ENCODE results near the gene CDH4.

Gene CDH4

DNA sequence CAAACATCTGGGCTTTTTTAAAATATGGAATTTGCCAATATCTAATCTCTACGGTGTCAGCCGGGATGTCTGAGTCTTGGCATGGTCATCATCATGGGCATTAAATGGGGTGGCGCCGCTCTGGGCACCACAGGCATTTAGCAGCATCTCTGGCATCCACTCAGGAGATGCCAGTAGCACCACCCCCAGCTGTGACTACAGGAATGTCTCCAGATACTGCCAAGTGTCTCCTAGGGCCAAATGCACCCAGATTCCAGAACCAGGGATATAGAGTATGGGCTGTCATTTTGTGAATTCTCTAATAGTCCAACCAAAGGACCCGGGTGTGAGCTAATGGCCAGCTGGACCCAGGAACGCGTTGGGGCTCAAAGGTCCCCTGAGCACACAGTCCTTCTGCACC, 452.6 kb downstream of the CDH4 start:
- in situ Hi-C loops (cut with HindIII; ENCODE audit: low sequenced_read_pairs): no loop called here
- no peak overlapping the region for H3K4me3 ChIP-seq (ENCODE audit: low read depth, low read length)
- no peak for DNase-seq (ENCODE audit: low read depth, low spot score)
- TF ChIP-seq CTCF (IDR thresholded peaks at IDR 0.05; ENCODE audit: low read depth, low read length): no peak

DNA sequence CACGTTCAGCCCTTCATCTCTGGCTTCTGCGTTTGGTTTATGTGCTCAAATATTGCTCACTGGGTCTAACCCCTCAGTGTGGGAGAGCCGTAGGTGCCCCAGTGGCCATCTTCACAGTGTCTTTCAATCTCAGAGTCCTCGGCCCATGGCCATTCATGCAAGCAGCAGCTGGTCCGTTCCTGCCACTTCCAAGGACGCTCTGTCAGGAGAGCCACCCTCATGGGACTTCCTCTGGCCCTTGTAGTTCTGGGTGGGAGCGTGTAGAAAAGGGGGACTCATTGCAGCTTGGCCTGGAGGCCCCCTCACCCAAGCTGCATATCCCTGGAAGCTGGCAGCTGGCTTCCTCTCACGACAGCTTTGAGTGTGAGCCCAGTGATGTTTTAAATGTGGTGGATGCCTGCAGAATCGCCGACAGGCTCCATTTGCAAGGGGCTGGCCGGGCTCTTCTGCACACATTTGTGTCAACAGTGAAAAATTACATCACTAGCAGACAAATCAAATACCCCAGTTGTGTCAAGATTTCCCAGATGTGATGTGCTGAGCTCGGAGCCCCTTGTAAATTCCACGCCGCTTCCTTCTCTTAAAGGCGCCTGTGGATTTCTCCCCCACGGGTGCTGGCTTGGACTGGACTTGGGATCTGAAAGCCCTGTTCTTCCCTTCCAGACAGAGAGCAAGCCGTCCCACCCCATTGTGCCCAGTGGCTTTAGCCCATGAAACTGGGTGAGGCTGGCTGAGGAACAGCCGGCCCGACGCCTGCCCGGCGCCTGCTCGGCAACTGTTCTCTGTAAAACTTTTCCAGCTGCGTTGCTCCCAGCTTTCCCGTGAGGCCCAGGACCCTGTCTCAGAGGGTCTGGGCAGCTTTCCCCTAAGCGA, 453.6 kb downstream of the CDH4 start:
- no peak overlapping the region for H3K4me3 ChIP-seq (ENCODE audit: low read depth, low read length)
- no peak for DNase-seq (ENCODE audit: low read depth, low spot score)
- TF ChIP-seq CTCF (IDR thresholded peaks at IDR 0.05; ENCODE audit: low read depth, low read length): no peak
- in situ Hi-C loops (cut with HindIII; ENCODE audit: low sequenced_read_pairs): no loop called here

GRCh38 chr20:61706259-61706961, 454.3 kb downstream of the CDH4 start:
- DNase-seq (ENCODE audit: low read depth, low spot score): no peak
- in situ Hi-C loops (cut with HindIII; ENCODE audit: low sequenced_read_pairs): no loop called here
- no peak overlapping the region for H3K4me3 ChIP-seq (ENCODE audit: low read depth, low read length)
- TF ChIP-seq CTCF (IDR thresholded peaks at IDR 0.05; ENCODE audit: low read depth, low read length): no peak

DNA sequence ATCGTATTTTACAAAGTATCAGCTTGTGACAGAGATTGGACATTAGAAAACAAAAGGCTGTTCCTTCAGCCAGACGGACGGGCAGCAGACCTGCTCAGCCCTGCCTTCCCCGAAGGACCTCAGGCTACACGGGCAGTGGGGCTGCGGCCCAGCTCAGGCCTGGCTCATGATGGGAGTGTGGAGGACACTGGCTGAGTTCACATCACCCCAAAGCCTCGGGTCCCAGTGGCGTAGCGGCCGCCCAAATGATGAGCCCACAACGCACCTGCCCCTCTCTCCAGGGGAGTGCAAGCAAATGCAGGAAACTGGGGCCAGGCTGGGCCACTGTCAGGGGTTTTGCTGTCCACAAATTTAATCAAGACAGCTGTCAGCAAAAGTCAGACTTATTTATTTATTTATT, 456.8 kb downstream of the CDH4 start:
- DNase-seq (ENCODE audit: low read depth, low spot score): no peak
- TF ChIP-seq CTCF (IDR thresholded peaks at IDR 0.05; ENCODE audit: low read depth, low read length): no peak
- H3K4me3 ChIP-seq (ENCODE audit: low read depth, low read length): no peak overlapping the region
- in situ Hi-C loops (cut with HindIII; ENCODE audit: low sequenced_read_pairs): no loop called here

DNA sequence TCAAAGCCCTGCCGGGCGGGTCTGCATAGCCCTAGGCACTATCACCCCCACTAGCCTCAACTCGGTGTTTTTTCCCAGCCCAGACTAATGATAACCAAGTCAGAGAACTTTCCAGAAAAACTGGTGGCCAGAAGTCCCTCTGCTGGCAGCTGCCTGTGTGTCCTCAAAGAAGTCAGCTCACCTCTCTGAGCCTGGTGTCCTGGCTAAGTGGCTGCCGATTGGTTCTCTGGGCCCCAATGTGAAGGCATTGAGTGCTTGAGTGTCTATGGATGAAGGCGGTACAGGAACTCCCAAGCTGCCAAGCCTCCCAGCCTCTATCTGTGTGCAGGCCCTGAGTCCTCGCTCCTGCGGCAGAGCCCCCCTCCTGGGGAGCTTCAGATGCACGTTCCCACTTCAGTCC, 458.0 kb downstream of the CDH4 start:
- no peak for TF ChIP-seq CTCF (IDR thresholded peaks at IDR 0.05; ENCODE audit: low read depth, low read length)
- in situ Hi-C loops (cut with HindIII; ENCODE audit: low sequenced_read_pairs): no loop called here
- DNase-seq (ENCODE audit: low read depth, low spot score): no peak
- H3K4me3 ChIP-seq (ENCODE audit: low read depth, low read length): no peak overlapping the region

GRCh38 chr20:61712688-61713087, 460.6 kb downstream of the CDH4 start:
- in situ Hi-C loops (cut with HindIII; ENCODE audit: low sequenced_read_pairs): no loop called here
- DNase-seq (ENCODE audit: low read depth, low spot score): no peak
- H3K4me3 ChIP-seq (ENCODE audit: low read depth, low read length): no peak overlapping the region
- no peak for TF ChIP-seq CTCF (IDR thresholded peaks at IDR 0.05; ENCODE audit: low read depth, low read length)

Measured in astrocyte of the spinal cord (primary cell).